Caco-2 (cell line): ENCODE data around the gene NOS1AP. TPM values are rescaled to one million over a fixed set of nuclear protein-coding genes. Genes with fewer than 3 reads are reported as not detected.

ENCODE experiments used
- BruUV-seq: library from RNA; stranded (reverse); fragments of 400-500 nt; replicated peaks from 2 replicates; lab custom pipeline; 2021; lab: Mats Ljungman, UMichigan
- CTCF ChIA-PET: fragments of 300-600 bp; sonication (Branson Sonifier 250); formaldehyde crosslinking; loops from one replicate; lab custom pipeline; 2022; ENCODE audit warnings: antibody characterized with exemption; lab: Charles Lee
- POLR2A ChIA-PET: fragments of 300-600 bp; sonication (Branson Sonifier 250); formaldehyde crosslinking; loops from one replicate; lab custom pipeline; 2022; ENCODE audit warnings: antibody characterized with exemption; lab: Charles Lee
- DNase-seq, 2 experiments: peaks; one replicate each; pipeline versions ENCODE4 v3.0.0 to v3.0.0-alpha.2; 2020 to 2022
- H3K27me3 ChIP-seq: replicated peaks from 2 replicates; pipeline ENCODE4 v1.6.0; 2011; ENCODE audit warnings: low read length; ENCODE audit not compliant: control insufficient read depth, insufficient read depth
- H3K36me3 ChIP-seq: 2 replicates; pipeline ENCODE4 v1.5.1; 2011; ENCODE audit warnings: low read length; ENCODE audit not compliant: control insufficient read depth, insufficient read depth
- H3K4me1 ChIP-seq: fragments of 250-450 bp; sonication (Bioruptor Pico); 2 replicates; pipeline ENCODE4 v1.5.1; 2020; ENCODE audit warnings: mild to moderate bottlenecking
- H3K4me3 ChIP-seq: 2 replicates; pipeline ENCODE4 v1.5.1; 2011; ENCODE audit warnings: low read depth, mild to moderate bottlenecking, control low read depth, low read length
- H3K9me3 ChIP-seq: fragments of 250-450 bp; sonication (Bioruptor Pico); 2 replicates; pipeline ENCODE4 v1.5.1; 2020; ENCODE audit warnings: mild to moderate bottlenecking, moderate library complexity
- H3K27ac Mint-ChIP-seq: one replicate; pipeline ENCODE4 v1.8.0; 2022; ENCODE audit warnings: mixed read lengths; ENCODE audit not compliant: unreplicated experiment
- H3K27me3 Mint-ChIP-seq: one replicate; pipeline ENCODE4 v1.8.0; 2022; ENCODE audit warnings: mixed read lengths; ENCODE audit not compliant: insufficient read depth, unreplicated experiment
- H3K36me3 Mint-ChIP-seq: one replicate; pipeline ENCODE4 v1.8.0; 2022; ENCODE audit warnings: mild to moderate bottlenecking, mixed read lengths; ENCODE audit not compliant: insufficient read depth, unreplicated experiment
- H3K4me1 Mint-ChIP-seq: one replicate; pipeline ENCODE4 v1.8.0; 2022; ENCODE audit warnings: low read depth, mixed read lengths; ENCODE audit not compliant: unreplicated experiment
- H3K4me3 Mint-ChIP-seq: one replicate; pipeline ENCODE4 v1.8.0; 2022; ENCODE audit warnings: mild to moderate bottlenecking, moderate library complexity, mixed read lengths; ENCODE audit not compliant: unreplicated experiment
- H3K9me3 Mint-ChIP-seq: one replicate; pipeline ENCODE4 v1.8.0; 2022; ENCODE audit warnings: mixed read lengths; ENCODE audit not compliant: unreplicated experiment
- intact Hi-C: fragments of 100-400 bp; cut with micrococcal nuclease; formaldehyde crosslinking; loops from one replicate; pipeline ENCODE4 v1.10.0; 2022; ENCODE audit not compliant: unreplicated experiment
- total RNA-seq: library from RNA; stranded (reverse); gene quantifications from 2 replicates; pipeline ENCODE4 v1.2.3, GENCODE V29; 2022
- TF ChIP-seq, protein P1 (sequence below), 2 experiments: fragments of 200-600 bp in 1 of 2; IDR thresholded peaks; 1 replicate in 1 of 2; 2 replicates in 1 of 2; pipeline versions ENCODE4 v1.5.1 to v1.8.0; 2011 to 2022; ENCODE audit warnings: antibody characterized with exemption in 1 of 2, control low read depth in 1 of 2, inconsistent platforms in 1 of 2, low read depth in 1 of 2, low read length in 1 of 2, mild to moderate bottlenecking in 1 of 2, moderate library complexity in 1 of 2; ENCODE audit not compliant: insufficient read depth in 1 of 2, severe bottlenecking in 1 of 2, unreplicated experiment in 1 of 2

The NOS1AP gene
- total RNA-seq, 1 experiment from 2014 or later, result 5.5 TPM

DNA sequence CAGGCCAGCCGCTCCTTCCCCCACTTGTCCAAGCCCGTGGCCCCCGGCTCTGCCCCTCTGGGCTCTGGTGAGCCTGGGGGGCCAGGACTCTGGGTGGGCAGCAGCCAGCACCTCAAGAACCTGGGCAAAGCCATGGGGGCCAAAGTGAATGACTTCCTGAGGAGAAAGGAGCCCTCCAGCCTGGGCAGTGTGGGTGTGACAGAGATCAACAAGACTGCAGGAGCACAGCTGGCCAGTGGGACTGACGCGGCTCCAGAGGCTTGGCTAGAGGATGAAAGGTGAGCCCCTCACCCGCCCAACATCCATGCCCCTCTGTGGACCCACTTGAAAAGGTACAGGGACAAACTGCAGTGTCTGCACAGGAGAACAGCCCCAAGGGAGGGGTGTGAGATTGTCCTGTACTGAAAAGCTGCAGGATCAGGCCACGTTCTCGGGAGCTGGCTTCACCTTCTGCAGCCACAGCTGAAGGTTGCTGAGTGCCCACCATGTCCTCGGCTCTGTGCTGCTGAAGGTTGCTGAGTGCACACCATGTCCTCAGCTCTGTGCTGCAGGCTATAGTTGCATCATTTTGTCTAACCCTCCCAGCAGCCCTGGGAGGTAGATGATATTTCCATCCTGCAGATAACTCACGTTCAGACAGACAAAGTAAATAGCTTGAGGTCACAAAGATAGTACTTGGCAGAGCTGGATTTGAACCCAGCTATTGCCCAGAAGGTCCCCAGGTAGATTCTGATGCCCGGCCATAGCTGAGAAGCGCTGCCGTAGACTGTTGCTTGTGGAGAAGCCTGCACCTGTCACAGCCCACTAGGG, 312.7 kb downstream of the NOS1AP start:
- ChIA-PET CTCF (interaction anchor here (0.9 to 2.4 kb wide), 3 partner anchors 9 to 24 kb away, joined by 3 to 10 read pairs (median 9); no protein-coding TSS in a partner anchor), POLR2A (interaction anchor here (1.2 kb wide), 1 partner anchor 8 kb away, joined by 3 read pairs; no protein-coding TSS in a partner anchor)
- H3K27me3 ChIP-seq, result no peaks in the 10 kb centered on the region
- no peaks in the 10 kb centered on the region; the same call in 1 of the 2 replicates for H3K36me3 ChIP-seq
- Mint-ChIP-seq H3K9me3 (no peaks in the 10 kb centered on the region), H3K27me3 (no peaks in the 10 kb centered on the region), H3K4me1 (peaks cover 12% of the 10 kb centered on the region), H3K27ac (peak overlapping the region; percentile 93), H3K4me3 (no peak overlapping the region), H3K36me3 (peaks cover 6% of the 10 kb centered on the region)
- TSS peak; percentile 65 for BruUV-seq
- TF ChIP-seq, protein P1, sequence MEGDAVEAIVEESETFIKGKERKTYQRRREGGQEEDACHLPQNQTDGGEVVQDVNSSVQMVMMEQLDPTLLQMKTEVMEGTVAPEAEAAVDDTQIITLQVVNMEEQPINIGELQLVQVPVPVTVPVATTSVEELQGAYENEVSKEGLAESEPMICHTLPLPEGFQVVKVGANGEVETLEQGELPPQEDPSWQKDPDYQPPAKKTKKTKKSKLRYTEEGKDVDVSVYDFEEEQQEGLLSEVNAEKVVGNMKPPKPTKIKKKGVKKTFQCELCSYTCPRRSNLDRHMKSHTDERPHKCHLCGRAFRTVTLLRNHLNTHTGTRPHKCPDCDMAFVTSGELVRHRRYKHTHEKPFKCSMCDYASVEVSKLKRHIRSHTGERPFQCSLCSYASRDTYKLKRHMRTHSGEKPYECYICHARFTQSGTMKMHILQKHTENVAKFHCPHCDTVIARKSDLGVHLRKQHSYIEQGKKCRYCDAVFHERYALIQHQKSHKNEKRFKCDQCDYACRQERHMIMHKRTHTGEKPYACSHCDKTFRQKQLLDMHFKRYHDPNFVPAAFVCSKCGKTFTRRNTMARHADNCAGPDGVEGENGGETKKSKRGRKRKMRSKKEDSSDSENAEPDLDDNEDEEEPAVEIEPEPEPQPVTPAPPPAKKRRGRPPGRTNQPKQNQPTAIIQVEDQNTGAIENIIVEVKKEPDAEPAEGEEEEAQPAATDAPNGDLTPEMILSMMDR (IDR thresholded peaks at IDR 0.05; ENCODE audit: insufficient read depth in 1 of 2, low read depth in 1 of 2, low read length in 1 of 2, severe bottlenecking in 1 of 2, unreplicated experiment in 1 of 2), result no peak
- peaks cover 33% of the 10 kb centered on the region for H3K4me1 ChIP-seq
- intact Hi-C loops, result loop anchor here (1.0 to 10.0 kb wide), 2 partner anchors 33 to 187 kb away; no protein-coding TSS in a partner anchor
- H3K4me3 ChIP-seq, result no peak overlapping the region
- H3K9me3 ChIP-seq, result no peaks in the 10 kb centered on the region
- DNase-seq, result no peak

DNA sequence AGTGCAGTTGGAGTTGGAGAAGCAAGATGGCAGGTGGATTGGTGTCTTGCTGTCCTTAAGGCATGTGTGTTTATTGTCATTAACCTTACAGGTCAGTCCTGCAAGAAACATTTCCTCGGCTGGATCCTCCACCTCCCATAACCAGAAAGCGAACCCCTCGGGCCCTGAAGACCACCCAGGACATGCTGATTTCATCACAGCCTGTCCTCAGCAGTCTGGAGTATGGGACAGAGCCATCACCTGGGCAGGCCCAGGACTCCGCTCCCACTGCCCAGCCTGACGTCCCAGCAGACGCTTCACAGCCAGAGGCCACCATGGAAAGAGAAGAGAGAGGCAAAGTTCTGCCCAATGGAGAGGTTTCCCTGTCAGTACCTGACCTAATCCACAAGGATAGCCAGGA, 313.6 kb downstream of the NOS1AP start:
- H3K4me3 ChIP-seq, result no peak overlapping the region
- Mint-ChIP-seq H3K36me3 (peaks cover 6% of the 10 kb centered on the region), H3K27me3 (no peaks in the 10 kb centered on the region), H3K9me3 (no peaks in the 10 kb centered on the region), H3K4me1 (peaks cover 10% of the 10 kb centered on the region), H3K27ac (no peak overlapping the region), H3K4me3 (no peak overlapping the region)
- intact Hi-C loops, result loop anchor here (10.0 kb wide), 1 partner anchor 188 kb away; no protein-coding TSS in a partner anchor
- no peaks in the 10 kb centered on the region; the same call in 1 of the 2 replicates for H3K36me3 ChIP-seq
- no peaks in the 10 kb centered on the region for H3K27me3 ChIP-seq
- H3K9me3 ChIP-seq, result no peaks in the 10 kb centered on the region
- H3K4me1 ChIP-seq, result peaks cover 31% of the 10 kb centered on the region
- TF ChIP-seq, protein P1 (IDR thresholded peaks at IDR 0.05; ENCODE audit: insufficient read depth in 1 of 2, low read depth in 1 of 2, low read length in 1 of 2, severe bottlenecking in 1 of 2, unreplicated experiment in 1 of 2), result no peak
- ChIA-PET CTCF (no interaction called here), POLR2A (no interaction called here)
- no peak for DNase-seq
- no TSS peak for BruUV-seq

DNA sequence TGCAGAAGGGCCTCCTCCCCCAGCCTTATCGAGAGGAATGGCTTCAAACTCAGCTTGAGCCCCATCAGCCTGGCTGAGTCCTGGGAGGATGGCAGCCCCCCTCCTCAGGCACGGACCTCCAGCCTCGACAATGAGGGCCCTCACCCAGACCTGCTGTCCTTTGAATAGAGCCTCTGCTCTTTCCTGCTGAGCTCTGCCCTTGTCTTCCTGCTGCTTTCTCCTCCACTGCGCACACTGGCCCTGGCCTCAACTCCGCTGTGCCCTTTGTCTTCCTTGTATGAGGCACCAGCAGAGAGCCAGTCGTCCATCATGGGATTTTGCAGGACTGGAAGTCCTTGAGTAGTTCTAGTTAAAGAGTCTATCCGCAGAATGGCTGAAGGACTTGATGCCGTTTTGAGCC, 314.0 kb downstream of the NOS1AP start:
- no peak overlapping the region for H3K4me3 Mint-ChIP-seq
- peaks cover 6% of the 10 kb centered on the region for H3K36me3 Mint-ChIP-seq
- TF ChIP-seq, protein P1 (IDR thresholded peaks at IDR 0.05; ENCODE audit: insufficient read depth in 1 of 2, low read depth in 1 of 2, low read length in 1 of 2, severe bottlenecking in 1 of 2, unreplicated experiment in 1 of 2), result no peak
- POLR2A ChIA-PET, result no interaction called here
- no peak overlapping the region for H3K27ac Mint-ChIP-seq
- no peaks in the 10 kb centered on the region for H3K27me3 Mint-ChIP-seq
- no peaks in the 10 kb centered on the region; the same call in 1 of the 2 replicates for H3K36me3 ChIP-seq
- no peak overlapping the region for H3K4me3 ChIP-seq
- no peak for DNase-seq
- H3K4me1 ChIP-seq, result peaks cover 31% of the 10 kb centered on the region
- no TSS peak for BruUV-seq
- peaks cover 10% of the 10 kb centered on the region for H3K4me1 Mint-ChIP-seq
- H3K27me3 ChIP-seq, result no peaks in the 10 kb centered on the region
- H3K9me3 ChIP-seq, result no peaks in the 10 kb centered on the region
- CTCF ChIA-PET, result no interaction called here
- intact Hi-C loops, result loop anchor here (10.0 kb wide), 1 partner anchor 189 kb away; no protein-coding TSS in a partner anchor
- no peaks in the 10 kb centered on the region for H3K9me3 Mint-ChIP-seq
